Measurements from ENCODE around the gene BPTF.

GRCh38 chr17:67983383-67983688 lies 158.0 kb downstream of the BPTF start:
- no peak for TF ChIP-seq CTCF (IDR thresholded peaks at IDR 0.05)
- TF ChIP-seq RFX5 (IDR thresholded peaks at IDR 0.05; ENCODE audit: low read length): no peak
- no peak for TF ChIP-seq TCF12 (IDR thresholded peaks at IDR 0.05)
- no peak for TF ChIP-seq USF1 (IDR thresholded peaks at IDR 0.05; ENCODE audit: borderline replicate concordance, low read depth)
- no peak for TF ChIP-seq GATA2 (CRISPR knock-in tag; IDR thresholded peaks at IDR 0.05)
- TF ChIP-seq YY1 (IDR thresholded peaks at IDR 0.05; ENCODE audit: low read depth): no peak
- no peak for TF ChIP-seq TEAD4 (IDR thresholded peaks at IDR 0.05; ENCODE audit: borderline replicate concordance, insufficient read depth)
- TF ChIP-seq POLR2AphosphoS5 (IDR thresholded peaks at IDR 0.05; ENCODE audit: low read depth, low read length): no peak
- no peak for TF ChIP-seq REST (IDR thresholded peaks at IDR 0.05; ENCODE audit: low read depth, low read length)
- TF ChIP-seq EP300 (IDR thresholded peaks at IDR 0.05; ENCODE audit: borderline replicate concordance in 1 of 2, low read depth in 1 of 2, low read length in 1 of 2): no peak
- no peak for TF ChIP-seq TAF1 (IDR thresholded peaks at IDR 0.05; ENCODE audit: borderline replicate concordance, low read depth, low read length)
- no peak for TF ChIP-seq MXI1 (IDR thresholded peaks at IDR 0.05; ENCODE audit: low read depth, low read length)
- no peak for TF ChIP-seq FOSL2 (IDR thresholded peaks at IDR 0.05; ENCODE audit: borderline replicate concordance, low read depth)
- no peak for TF ChIP-seq EZH2phosphoT487 (IDR thresholded peaks at IDR 0.05; ENCODE audit: borderline replicate concordance, low read depth)

Data from SK-N-SH (cell line).